ENCODE results near the gene TMEM79. TPM values are rescaled to one million over a fixed set of nuclear protein-coding genes. Genes with fewer than 3 reads are reported as not detected.

TMEM79 gene
- polyA plus RNA-seq, 1 donor (not counting 4 experiments of a cell fraction or from before 2014, with no cell fraction given), result 14.2 TPM

DNA sequence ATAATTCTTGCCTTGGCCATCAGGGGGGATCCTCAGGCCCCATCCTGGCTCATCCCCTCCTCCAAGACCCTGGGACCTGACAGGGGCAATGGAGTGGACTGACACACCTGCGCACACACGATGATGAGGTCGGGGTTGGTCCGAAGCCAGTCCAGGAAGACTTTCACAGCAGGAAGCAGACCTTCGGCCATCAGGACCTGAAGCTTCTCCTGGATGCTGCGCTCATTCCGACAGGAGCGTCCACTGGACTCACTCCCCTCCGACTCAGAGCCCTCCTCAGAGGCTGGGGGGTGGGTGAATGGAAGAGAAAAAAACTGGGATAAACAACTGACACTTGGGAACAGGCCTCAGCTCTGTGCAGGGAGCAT, 20.9 kb upstream of the TMEM79 start:
- no peaks in the 10 kb centered on the region for H3K79me2 ChIP-seq (ENCODE audit: control insufficient read depth, insufficient read depth, low read length)
- H3K27me3 ChIP-seq (ENCODE audit: control insufficient read depth, extremely low read depth, insufficient read depth, low read length), result no peaks in the 10 kb centered on the region
- FAIRE-seq (no peak), DNase-seq (ENCODE audit: low read depth, low spot score) (no peak)
- dilution Hi-C loops (cut with MboI; ENCODE audit: extremely low pct_ligation_motif_present, low sequenced_read_pairs), result no loop called here
- no peak overlapping the region for H3K4me3 ChIP-seq (ENCODE audit: control insufficient read depth in 2 of 3, extremely low read depth in 1 of 3, insufficient read depth in 2 of 3, low read depth in 1 of 3, low read length in 3 of 3)
- TF ChIP-seq EZH2 (IDR thresholded peaks at IDR 0.05; ENCODE audit: low read length), result no peak
- TF ChIP-seq, protein P1, sequence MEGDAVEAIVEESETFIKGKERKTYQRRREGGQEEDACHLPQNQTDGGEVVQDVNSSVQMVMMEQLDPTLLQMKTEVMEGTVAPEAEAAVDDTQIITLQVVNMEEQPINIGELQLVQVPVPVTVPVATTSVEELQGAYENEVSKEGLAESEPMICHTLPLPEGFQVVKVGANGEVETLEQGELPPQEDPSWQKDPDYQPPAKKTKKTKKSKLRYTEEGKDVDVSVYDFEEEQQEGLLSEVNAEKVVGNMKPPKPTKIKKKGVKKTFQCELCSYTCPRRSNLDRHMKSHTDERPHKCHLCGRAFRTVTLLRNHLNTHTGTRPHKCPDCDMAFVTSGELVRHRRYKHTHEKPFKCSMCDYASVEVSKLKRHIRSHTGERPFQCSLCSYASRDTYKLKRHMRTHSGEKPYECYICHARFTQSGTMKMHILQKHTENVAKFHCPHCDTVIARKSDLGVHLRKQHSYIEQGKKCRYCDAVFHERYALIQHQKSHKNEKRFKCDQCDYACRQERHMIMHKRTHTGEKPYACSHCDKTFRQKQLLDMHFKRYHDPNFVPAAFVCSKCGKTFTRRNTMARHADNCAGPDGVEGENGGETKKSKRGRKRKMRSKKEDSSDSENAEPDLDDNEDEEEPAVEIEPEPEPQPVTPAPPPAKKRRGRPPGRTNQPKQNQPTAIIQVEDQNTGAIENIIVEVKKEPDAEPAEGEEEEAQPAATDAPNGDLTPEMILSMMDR (optimal IDR thresholded peaks at IDR 0.05 in 1 of 3, IDR thresholded peaks at IDR 0.05 in 1 of 3, conservative IDR thresholded peaks at IDR 0.05 in 1 of 3; ENCODE audit: extremely low read depth in 1 of 3, insufficient read depth in 2 of 3, low read length in 3 of 3), result no peak
- peaks cover 51% of the 10 kb centered on the region for H3K4me1 ChIP-seq (ENCODE audit: control insufficient read depth, extremely low read depth, insufficient read depth, low read length)
- H3K9ac ChIP-seq (ENCODE audit: control insufficient read depth, extremely low read depth, insufficient read depth, low read length), result no peak overlapping the region
- H3K27ac ChIP-seq (ENCODE audit: control insufficient read depth, insufficient read depth, low read length), result peak overlapping the region; percentile 79
- peak overlapping the region; percentile 72 for H3K4me2 ChIP-seq (ENCODE audit: control insufficient read depth, extremely low read depth, insufficient read depth, low read depth, low read length)
- H4K20me1 ChIP-seq (ENCODE audit: control insufficient read depth, extremely low read depth, insufficient read depth, low read length), result peaks cover 12% of the 10 kb centered on the region
- H3K9me1 ChIP-seq (ENCODE audit: control insufficient read depth, extremely low read depth, insufficient read depth, low read length), result peaks cover 9% of the 10 kb centered on the region
- no peaks in the 10 kb centered on the region for H3K9me3 ChIP-seq (ENCODE audit: control insufficient read depth, low read depth, low read length)
- no peak overlapping the region for H2AFZ ChIP-seq (ENCODE audit: control insufficient read depth, low read length)
- H3K36me3 ChIP-seq (ENCODE audit: control insufficient read depth in 2 of 2, extremely low read depth in 1 of 2, insufficient read depth in 2 of 2, low read length in 2 of 2), result peaks cover 43 to 78% of the 10 kb centered on the region in 2 experiments

DNA sequence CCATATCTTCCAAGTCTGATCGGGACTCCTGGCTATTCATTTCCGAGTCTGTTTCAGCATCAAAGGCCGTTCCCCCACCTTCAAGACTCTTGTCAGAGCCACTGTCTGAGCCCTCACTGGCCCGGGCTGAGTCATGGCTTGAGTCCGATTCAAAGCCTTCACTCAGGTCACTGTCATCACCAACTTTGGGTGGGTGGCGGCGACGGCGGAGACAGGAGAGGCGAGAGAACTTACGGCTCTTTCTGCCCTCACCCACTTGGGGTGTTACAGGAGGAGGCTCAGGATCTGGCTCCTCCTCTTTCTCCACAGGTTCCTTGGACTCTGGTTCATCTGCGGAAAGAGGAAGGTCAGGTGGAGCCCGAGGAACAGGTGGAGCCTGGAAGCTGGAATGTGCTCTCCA, 18.1 kb upstream of the TMEM79 start:
- H3K27ac ChIP-seq (ENCODE audit: control insufficient read depth, insufficient read depth, low read length), result no peak overlapping the region
- H3K4me3 ChIP-seq (ENCODE audit: control insufficient read depth in 2 of 3, extremely low read depth in 1 of 3, insufficient read depth in 2 of 3, low read depth in 1 of 3, low read length in 3 of 3), result no peak overlapping the region
- H3K79me2 ChIP-seq (ENCODE audit: control insufficient read depth, insufficient read depth, low read length), result no peaks in the 10 kb centered on the region
- H3K9me1 ChIP-seq (ENCODE audit: control insufficient read depth, extremely low read depth, insufficient read depth, low read length), result peaks cover 6% of the 10 kb centered on the region
- dilution Hi-C loops (cut with MboI; ENCODE audit: extremely low pct_ligation_motif_present, low sequenced_read_pairs), result no loop called here
- no peak overlapping the region for H3K4me2 ChIP-seq (ENCODE audit: control insufficient read depth, extremely low read depth, insufficient read depth, low read depth, low read length)
- no peaks in the 10 kb centered on the region for H3K27me3 ChIP-seq (ENCODE audit: control insufficient read depth, extremely low read depth, insufficient read depth, low read length)
- H3K4me1 ChIP-seq (ENCODE audit: control insufficient read depth, extremely low read depth, insufficient read depth, low read length), result peaks cover 23% of the 10 kb centered on the region
- TF ChIP-seq EZH2 (IDR thresholded peaks at IDR 0.05; ENCODE audit: low read length), result no peak
- TF ChIP-seq, protein P1 (optimal IDR thresholded peaks at IDR 0.05 in 1 of 3, IDR thresholded peaks at IDR 0.05 in 1 of 3, conservative IDR thresholded peaks at IDR 0.05 in 1 of 3; ENCODE audit: extremely low read depth in 1 of 3, insufficient read depth in 2 of 3, low read length in 3 of 3), result no peak
- no peaks in the 10 kb centered on the region for H3K9me3 ChIP-seq (ENCODE audit: control insufficient read depth, low read depth, low read length)
- no peak overlapping the region for H2AFZ ChIP-seq (ENCODE audit: control insufficient read depth, low read length)
- H4K20me1 ChIP-seq (ENCODE audit: control insufficient read depth, extremely low read depth, insufficient read depth, low read length), result peaks cover 10% of the 10 kb centered on the region
- FAIRE-seq (no peak), DNase-seq (ENCODE audit: low read depth, low spot score) (no peak)
- no peak overlapping the region for H3K9ac ChIP-seq (ENCODE audit: control insufficient read depth, extremely low read depth, insufficient read depth, low read length)
- H3K36me3 ChIP-seq (ENCODE audit: control insufficient read depth in 2 of 2, extremely low read depth in 1 of 2, insufficient read depth in 2 of 2, low read length in 2 of 2), result peaks cover 38 to 60% of the 10 kb centered on the region in 2 experiments

Measured in keratinocyte (primary cell).